GM06990 (cell line): ENCODE data around the gene EML6.

Source experiments
- DNase-seq: peaks from one replicate; pipeline ENCODE4 v3.0.0-alpha.2; 2011; ENCODE audit not compliant: insufficient read length; ENCODE audit errors: extremely low read depth
- H3K27me3 ChIP-seq: replicated peaks from 2 replicates; pipeline ENCODE4 v1.6.0; 2011; ENCODE audit warnings: low read length; ENCODE audit not compliant: control insufficient read depth, insufficient read depth
- H3K36me3 ChIP-seq: 2 replicates; pipeline ENCODE4 v1.5.1; 2011; ENCODE audit warnings: low read length; ENCODE audit not compliant: control insufficient read depth, insufficient read depth
- H3K4me3 ChIP-seq: replicated peaks from 2 replicates; pipeline ENCODE4 v1.5.1; 2011; ENCODE audit warnings: low read depth, mild to moderate bottlenecking, control low read depth, low read length
- CTCF ChIP-seq: IDR thresholded peaks from 2 replicates; pipeline ENCODE4 v1.5.1; 2011; ENCODE audit warnings: low read length, control low read depth, mild to moderate bottlenecking, inconsistent platforms; ENCODE audit not compliant: insufficient read depth, poor library complexity, severe bottlenecking

EML6 gene

DNA sequence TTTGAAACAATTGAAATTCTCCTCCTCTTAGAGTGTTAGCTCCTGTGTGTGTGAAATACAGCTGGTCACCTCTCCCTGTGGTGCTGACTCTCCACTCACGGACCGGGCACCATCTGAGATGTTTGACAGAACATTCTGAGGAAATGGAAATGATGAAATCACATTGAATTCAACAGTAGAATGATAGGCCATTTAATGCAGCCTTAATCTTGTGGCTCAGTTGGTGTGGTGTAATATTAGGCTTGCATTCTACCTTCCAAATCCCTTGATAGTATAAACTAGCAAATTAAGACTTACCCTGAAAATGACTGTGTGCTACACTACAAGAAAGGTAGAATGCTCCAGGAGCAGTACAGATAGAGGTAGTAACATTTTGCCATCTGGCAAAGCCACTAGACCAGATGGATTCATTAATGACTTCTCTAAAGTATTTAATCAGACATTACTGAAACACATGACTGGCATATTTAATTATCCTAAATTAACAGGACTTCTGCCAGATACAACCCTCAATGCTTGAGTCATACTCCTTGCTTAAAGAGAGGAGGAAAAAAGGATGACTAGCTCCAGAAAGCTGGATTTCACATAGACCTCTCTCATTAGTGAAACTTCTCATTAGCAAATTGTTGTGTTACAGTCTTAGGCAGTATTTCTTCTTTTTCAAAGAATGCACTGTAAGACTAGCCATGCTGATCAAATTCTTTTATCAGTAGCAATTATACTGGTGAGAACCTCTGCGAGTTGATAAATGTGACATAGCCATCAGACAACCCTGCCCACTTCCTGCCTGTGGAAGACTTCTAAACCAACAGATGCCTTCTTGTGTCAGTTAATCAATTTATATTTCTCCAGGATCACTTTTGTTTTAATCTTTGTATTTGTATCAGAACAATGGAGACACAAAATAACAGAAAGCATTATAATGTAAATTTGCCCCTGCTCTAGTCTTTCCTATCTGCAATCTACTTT lies 80.6 kb downstream of the EML6 start:
- no peak for DNase-seq
- Histone ChIP-seq H3K36me3 (no peaks in the 10 kb centered on the region), H3K27me3 (no peaks in the 10 kb centered on the region), H3K4me3 (no peak overlapping the region)
- no peak for TF ChIP-seq CTCF

DNA sequence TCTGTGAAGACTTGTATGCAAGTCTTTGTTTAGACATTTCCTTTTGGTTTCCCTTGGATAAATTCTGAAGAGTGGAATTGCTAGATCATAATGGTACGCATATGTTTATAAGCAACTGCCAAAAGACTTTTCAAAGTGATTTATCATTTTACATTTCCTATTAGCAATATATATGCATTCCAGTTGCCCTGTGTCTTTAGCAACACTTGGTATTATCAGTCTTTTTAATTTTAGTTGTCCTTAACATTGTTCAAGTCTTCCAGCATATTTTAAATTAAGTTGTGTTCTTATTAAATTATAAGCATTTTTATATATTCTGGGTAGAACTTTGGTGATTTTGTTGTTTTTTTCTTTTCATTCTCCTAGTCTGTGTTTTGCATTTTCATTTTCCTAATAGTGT lies 81.8 kb downstream of the EML6 start:
- H3K27me3 ChIP-seq = no peaks in the 10 kb centered on the region
- H3K36me3 ChIP-seq = no peaks in the 10 kb centered on the region
- DNase-seq = no peak
- no peak overlapping the region for H3K4me3 ChIP-seq
- no peak for TF ChIP-seq CTCF

DNA sequence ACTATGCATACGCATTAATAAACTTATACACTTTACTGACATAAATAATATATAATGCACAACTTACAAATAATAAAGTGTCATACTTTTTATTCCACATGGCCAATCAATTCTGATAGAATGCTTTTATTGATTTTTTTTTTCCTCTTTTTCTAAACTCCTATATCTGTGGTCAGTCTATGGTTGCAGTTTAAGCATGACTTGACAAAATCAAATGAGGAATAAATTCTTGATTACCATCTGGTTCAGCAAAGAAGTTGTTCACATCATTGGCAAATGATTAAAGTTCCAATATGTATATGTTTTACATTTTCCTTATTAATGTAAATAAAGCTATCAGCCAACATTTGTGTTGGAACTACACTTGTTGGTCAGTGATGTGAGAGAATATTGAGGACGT lies 83.5 kb downstream of the EML6 start:
- no peak overlapping the region for H3K4me3 ChIP-seq
- no peaks in the 10 kb centered on the region for H3K36me3 ChIP-seq
- DNase-seq = no peak
- no peak for TF ChIP-seq CTCF
- no peaks in the 10 kb centered on the region; the same call in 1 of the 2 replicates for H3K27me3 ChIP-seq

DNA sequence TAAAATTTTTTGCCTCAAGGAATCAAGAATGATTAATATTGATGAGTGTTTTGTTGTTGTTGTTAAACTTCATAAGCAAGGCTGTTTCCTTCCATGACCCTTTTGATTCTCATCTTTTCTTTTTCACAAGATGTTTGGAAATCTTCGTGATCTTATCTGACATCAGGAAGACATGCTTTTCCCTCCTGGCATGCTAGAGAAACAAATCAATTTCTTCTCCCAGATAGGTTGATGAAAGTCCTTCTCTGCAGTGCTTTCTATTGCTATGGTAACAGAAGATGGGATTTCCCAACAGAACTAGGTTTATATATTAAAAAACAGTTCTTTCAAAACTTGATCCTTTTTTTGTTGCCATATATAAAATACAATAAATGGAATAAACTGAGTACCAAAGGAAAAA lies 85.2 kb downstream of the EML6 start:
- no peak for DNase-seq
- H3K36me3 ChIP-seq = no peaks in the 10 kb centered on the region
- TF ChIP-seq CTCF = no peak
- no peak overlapping the region for H3K4me3 ChIP-seq
- H3K27me3 ChIP-seq = no peaks in the 10 kb centered on the region; the same call in 1 of the 2 replicates

- no peak for DNase-seq
- no peak overlapping the region for H3K4me3 ChIP-seq
- no peaks in the 10 kb centered on the region for H3K36me3 ChIP-seq
- H3K27me3 ChIP-seq = no peaks in the 10 kb centered on the region; the same call in 1 of the 2 replicates
- no peak for TF ChIP-seq CTCF
These were observed 86.4 kb downstream of the EML6 start for GRCh38 chr2:54809819-54810218.

DNA sequence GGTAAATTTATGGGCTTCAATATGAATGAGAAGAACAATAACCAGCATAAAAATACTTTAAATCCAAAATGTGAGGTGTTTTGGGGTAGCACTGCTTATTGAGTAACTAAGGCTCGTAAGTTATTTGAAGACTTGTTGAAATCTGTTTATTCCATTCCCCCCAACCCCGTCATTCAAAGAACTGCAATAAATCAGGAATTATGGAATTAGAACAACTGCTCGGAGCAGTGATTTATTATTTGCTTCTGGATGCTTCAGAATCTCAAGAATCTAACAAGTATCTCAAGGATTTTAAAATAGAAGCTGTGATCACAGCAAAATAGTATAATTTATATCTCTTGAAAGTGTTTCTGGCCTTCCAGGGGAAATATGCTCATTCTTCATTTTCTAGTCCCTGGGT lies 86.8 kb downstream of the EML6 start:
- TF ChIP-seq CTCF = no peak
- Histone ChIP-seq H3K36me3 (no peaks in the 10 kb centered on the region), H3K4me3 (no peak overlapping the region), H3K27me3 (no peaks in the 10 kb centered on the region; the same call in 1 of the 2 replicates)
- DNase-seq = no peak
